ENCODE data around the gene RNF34. TPM values are rescaled to one million over a fixed set of nuclear protein-coding genes. Genes with fewer than 3 reads are reported as not detected.

RNF34 gene
- total RNA-seq, 1 donor from 2014 or later, result 60.7 TPM

DNA sequence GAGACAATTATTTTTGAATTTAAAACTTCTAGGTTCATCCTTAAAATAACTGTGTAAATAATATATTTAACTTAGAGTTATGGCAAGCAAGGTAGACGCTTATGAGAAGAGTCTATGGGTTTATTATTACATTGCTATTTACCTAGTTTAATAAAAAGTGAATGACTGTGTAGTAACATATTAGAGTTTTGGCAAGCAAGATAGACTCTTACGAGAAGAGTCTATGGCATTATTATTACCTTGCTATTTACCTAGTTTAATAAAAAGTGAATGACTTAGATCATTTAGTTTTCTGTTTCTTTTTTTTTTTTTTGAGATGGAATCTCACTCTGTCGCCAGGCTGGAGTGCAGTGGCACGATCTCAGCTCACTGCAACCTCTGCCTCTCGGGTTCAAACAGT is 3.8 kb downstream of the RNF34 start:
- peak overlapping the region; percentile 28 for H3K4me3 Mint-ChIP-seq
- no peak for DNase-seq (ENCODE audit: low read depth, low spot score)
- H3K9me3 Mint-ChIP-seq, result no peaks in the 10 kb centered on the region
- H3K27me3 Mint-ChIP-seq (ENCODE audit: low read depth), result no peaks in the 10 kb centered on the region
- H3K4me1 Mint-ChIP-seq, result peaks cover 31% of the 10 kb centered on the region
- peaks cover 5% of the 10 kb centered on the region for H3K36me3 Mint-ChIP-seq (ENCODE audit: low read depth)
- TF ChIP-seq, protein P1, sequence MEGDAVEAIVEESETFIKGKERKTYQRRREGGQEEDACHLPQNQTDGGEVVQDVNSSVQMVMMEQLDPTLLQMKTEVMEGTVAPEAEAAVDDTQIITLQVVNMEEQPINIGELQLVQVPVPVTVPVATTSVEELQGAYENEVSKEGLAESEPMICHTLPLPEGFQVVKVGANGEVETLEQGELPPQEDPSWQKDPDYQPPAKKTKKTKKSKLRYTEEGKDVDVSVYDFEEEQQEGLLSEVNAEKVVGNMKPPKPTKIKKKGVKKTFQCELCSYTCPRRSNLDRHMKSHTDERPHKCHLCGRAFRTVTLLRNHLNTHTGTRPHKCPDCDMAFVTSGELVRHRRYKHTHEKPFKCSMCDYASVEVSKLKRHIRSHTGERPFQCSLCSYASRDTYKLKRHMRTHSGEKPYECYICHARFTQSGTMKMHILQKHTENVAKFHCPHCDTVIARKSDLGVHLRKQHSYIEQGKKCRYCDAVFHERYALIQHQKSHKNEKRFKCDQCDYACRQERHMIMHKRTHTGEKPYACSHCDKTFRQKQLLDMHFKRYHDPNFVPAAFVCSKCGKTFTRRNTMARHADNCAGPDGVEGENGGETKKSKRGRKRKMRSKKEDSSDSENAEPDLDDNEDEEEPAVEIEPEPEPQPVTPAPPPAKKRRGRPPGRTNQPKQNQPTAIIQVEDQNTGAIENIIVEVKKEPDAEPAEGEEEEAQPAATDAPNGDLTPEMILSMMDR (conservative IDR thresholded peaks at IDR 0.05), result no peak
- H3K27ac Mint-ChIP-seq (ENCODE audit: unreplicated experiment), result no peak overlapping the region

GRCh38 chr12:121404734-121405133 is 4.8 kb downstream of the RNF34 start:
- no peaks in the 10 kb centered on the region for H3K9me3 Mint-ChIP-seq
- DNase-seq (ENCODE audit: low read depth, low spot score), result no peak
- H3K4me3 Mint-ChIP-seq, result no peak overlapping the region
- peaks cover 23% of the 10 kb centered on the region for H3K4me1 Mint-ChIP-seq
- TF ChIP-seq, protein P1 (conservative IDR thresholded peaks at IDR 0.05), result no peak
- H3K27me3 Mint-ChIP-seq (ENCODE audit: low read depth), result no peaks in the 10 kb centered on the region
- H3K27ac Mint-ChIP-seq (ENCODE audit: unreplicated experiment), result no peak overlapping the region
- H3K36me3 Mint-ChIP-seq (ENCODE audit: low read depth), result peaks cover 5% of the 10 kb centered on the region

DNA sequence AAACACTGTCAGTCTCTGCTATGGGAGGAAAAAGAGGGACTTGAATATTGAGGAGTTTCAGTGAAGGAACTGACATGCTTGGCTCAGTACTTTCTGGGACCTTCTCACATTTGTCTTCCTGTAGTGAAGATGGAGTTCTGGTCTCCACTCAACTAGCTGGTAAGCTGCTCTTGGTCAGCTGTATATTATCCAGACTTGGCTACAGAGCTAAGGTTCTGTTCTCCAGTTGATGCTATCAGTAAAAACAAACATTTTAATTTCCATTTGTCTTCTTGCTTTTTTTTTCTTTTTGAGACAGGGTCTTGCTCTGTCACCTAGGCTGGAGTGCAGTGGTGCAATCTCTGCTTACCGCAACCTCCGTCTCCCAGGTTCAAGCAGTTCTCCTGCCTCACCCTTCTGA is 5.3 kb downstream of the RNF34 start:
- Mint-ChIP-seq H3K4me1 (peaks cover 21% of the 10 kb centered on the region), H3K36me3 (ENCODE audit: low read depth) (peaks cover 5% of the 10 kb centered on the region), H3K27me3 (ENCODE audit: low read depth) (no peaks in the 10 kb centered on the region), H3K27ac (ENCODE audit: unreplicated experiment) (no peak overlapping the region), H3K4me3 (no peak overlapping the region), H3K9me3 (no peaks in the 10 kb centered on the region)
- TF ChIP-seq, protein P1 (conservative IDR thresholded peaks at IDR 0.05), result no peak
- no peak for DNase-seq (ENCODE audit: low read depth, low spot score)

- no peaks in the 10 kb centered on the region for H3K9me3 Mint-ChIP-seq
- no peak overlapping the region for H3K4me3 Mint-ChIP-seq
- H3K27ac Mint-ChIP-seq (ENCODE audit: unreplicated experiment), result no peak overlapping the region
- TF ChIP-seq, protein P1 (conservative IDR thresholded peaks at IDR 0.05), result no peak
- H3K36me3 Mint-ChIP-seq (ENCODE audit: low read depth), result peaks cover 5% of the 10 kb centered on the region
- H3K4me1 Mint-ChIP-seq, result peaks cover 4% of the 10 kb centered on the region
- DNase-seq (ENCODE audit: low read depth, low spot score), result no peak
- no peaks in the 10 kb centered on the region for H3K27me3 Mint-ChIP-seq (ENCODE audit: low read depth)
Observed at GRCh38 chr12:121413917-121414316, 14.0 kb downstream of the RNF34 start.

DNA sequence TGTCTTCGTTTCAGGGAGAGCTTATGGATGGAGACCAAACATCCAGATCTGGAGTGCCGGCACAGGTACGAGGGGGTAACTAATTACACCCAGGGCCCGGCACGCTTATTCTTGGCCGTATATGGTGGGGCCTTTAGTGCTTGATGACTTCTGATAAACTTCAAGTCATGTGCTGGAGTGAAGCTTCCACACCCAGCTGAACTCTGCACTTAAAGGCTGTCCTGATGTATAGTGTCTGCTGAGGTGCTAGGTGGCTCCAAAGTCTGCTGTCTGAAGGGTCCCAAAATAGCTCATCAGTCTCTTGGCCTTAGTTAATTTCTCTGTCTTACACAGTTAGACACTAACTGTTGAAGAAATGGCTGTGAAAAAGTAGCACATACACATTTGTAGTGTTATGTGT is 17.9 kb downstream of the RNF34 start:
- Mint-ChIP-seq H3K27me3 (ENCODE audit: low read depth) (no peaks in the 10 kb centered on the region), H3K9me3 (no peaks in the 10 kb centered on the region), H3K36me3 (ENCODE audit: low read depth) (peaks cover 11% of the 10 kb centered on the region), H3K4me3 (no peak overlapping the region), H3K27ac (ENCODE audit: unreplicated experiment) (no peak overlapping the region), H3K4me1 (no peaks in the 10 kb centered on the region)
- TF ChIP-seq, protein P1 (conservative IDR thresholded peaks at IDR 0.05), result no peak
- DNase-seq (ENCODE audit: low read depth, low spot score), result no peak

- Mint-ChIP-seq H3K9me3 (no peaks in the 10 kb centered on the region), H3K36me3 (ENCODE audit: low read depth) (peaks cover 14% of the 10 kb centered on the region)
- TF ChIP-seq, protein P1 (conservative IDR thresholded peaks at IDR 0.05), result no peak
Observed at GRCh38 chr12:121420109-121420508, 20.2 kb downstream of the RNF34 start.

More at GRCh38 chr12:121420109-121420508, 20.2 kb downstream of the RNF34 start:
- Mint-ChIP-seq H3K4me1 (no peaks in the 10 kb centered on the region), H3K4me3 (no peak overlapping the region), H3K27ac (ENCODE audit: unreplicated experiment) (peak overlapping the region; percentile 44), H3K27me3 (ENCODE audit: low read depth) (no peaks in the 10 kb centered on the region)
- no peak for DNase-seq (ENCODE audit: low read depth, low spot score)
